Fibroblast of skin of left quadriceps (primary cell): Measurements from ENCODE around the gene RBM19.

Experiments used
- DNase-seq, 2 experiments: peaks; one replicate each; pipeline ENCODE4 v3.0.0-alpha.2; 2013; ENCODE audit warnings: low read depth in 2 of 2

The RBM19 gene

GRCh38 chr12:113882690-113883089 is 83.4 kb downstream of the RBM19 start:
- no peak for DNase-seq

- no peak for DNase-seq
These were observed 84.8 kb downstream of the RBM19 start for GRCh38 chr12:113880988-113881962.

- no peak for DNase-seq
These were observed 85.8 kb downstream of the RBM19 start for GRCh38 chr12:113880326-113880725.

- DNase-seq, result no peak
These were observed 86.5 kb downstream of the RBM19 start for GRCh38 chr12:113879658-113880057.

- DNase-seq, result no peak
These were observed 88.5 kb downstream of the RBM19 start for GRCh38 chr12:113877607-113878006.

- DNase-seq, result no peak
These were observed 90.0 kb downstream of the RBM19 start for GRCh38 chr12:113876160-113876559.

- DNase-seq, result no peak
These were observed 90.4 kb downstream of the RBM19 start for GRCh38 chr12:113875691-113876090.

GRCh38 chr12:113874999-113875561 is 91.0 kb downstream of the RBM19 start:
- DNase-seq, result no peak

GRCh38 chr12:113874326-113874725 is 91.8 kb downstream of the RBM19 start:
- no peak for DNase-seq

- no peak for DNase-seq
These were observed 92.4 kb downstream of the RBM19 start for GRCh38 chr12:113873740-113874139.

GRCh38 chr12:113870890-113871289 is 95.2 kb downstream of the RBM19 start:
- DNase-seq, result no peak

- DNase-seq, result no peak
These were observed 96.1 kb downstream of the RBM19 start for GRCh38 chr12:113870035-113870434.

GRCh38 chr12:113868365-113868764 is 97.8 kb downstream of the RBM19 start:
- DNase-seq, result no peak

- no peak for DNase-seq
These were observed 98.9 kb downstream of the RBM19 start for GRCh38 chr12:113867258-113867657.

GRCh38 chr12:113866496-113866895 is 99.6 kb downstream of the RBM19 start:
- DNase-seq, result no peak

- no peak for DNase-seq
These were observed 102.7 kb downstream of the RBM19 start for GRCh38 chr12:113863455-113863845.

- DNase-seq, result peak; percentile 48 to 56
These were observed 103.3 kb downstream of the RBM19 start for GRCh38 chr12:113862590-113863454.

GRCh38 chr12:113861708-113862312 is 104.3 kb downstream of the RBM19 start:
- no peak for DNase-seq

- DNase-seq, result peak; percentile 64 to 70
These were observed 105.2 kb downstream of the RBM19 start for GRCh38 chr12:113860950-113861349.

GRCh38 chr12:113860059-113860820 is 105.9 kb downstream of the RBM19 start:
- DNase-seq, result no peak

- no peak for DNase-seq
These were observed 107.2 kb downstream of the RBM19 start for GRCh38 chr12:113858841-113859386.
